Suppressor macrophage treated with lipopolysaccharide for 4 hours (primary cell): ENCODE data around the gene IL23A.
A peak's percentile ranks its signal among the peaks of the same experiment; 100 is the strongest.

ENCODE experiments used
- DNase-seq: peaks from one replicate; pipeline ENCODE4 v3.0.0-alpha.2; 2020

The IL23A gene

GRCh38 chr12:56362130-56363059 lies 23.7 kb downstream of the IL23A start, which contains the start of gene APOF:
Gene APOF (minus strand): TSS chr12:56362857. CDS start chr12:56362745, 112 bp downstream.
- DNase-seq: no peak

GRCh38 chr12:56366948-56367347 lies 28.3 kb downstream of the IL23A start:
- DNase-seq: no peak

- no peak for DNase-seq
These were observed 34.8 kb downstream of the IL23A start for GRCh38 chr12:56373515-56373914.

- no peak for DNase-seq
These were observed 36.3 kb downstream of the IL23A start for GRCh38 chr12:56374726-56375597.

- peak; percentile 2 for DNase-seq
These were observed 37.1 kb downstream of the IL23A start for GRCh38 chr12:56375598-56376434.

GRCh38 chr12:56377310-56377988 lies 38.8 kb downstream of the IL23A start:
- DNase-seq: peak; percentile 9

- no peak for DNase-seq
These were observed 39.3 kb downstream of the IL23A start for GRCh38 chr12:56377989-56378316.

GRCh38 chr12:56382611-56383010 lies 43.9 kb downstream of the IL23A start:
- no peak for DNase-seq

GRCh38 chr12:56385873-56386272 lies 47.2 kb downstream of the IL23A start:
- no peak for DNase-seq

GRCh38 chr12:56387152-56387736 lies 48.6 kb downstream of the IL23A start:
- DNase-seq: no peak

- DNase-seq: no peak
These were observed 50.7 kb downstream of the IL23A start for GRCh38 chr12:56389412-56389811.
